SU-DHL-6 (cell line): ENCODE results near the gene OMP.

Source experiments
- H2AFZ ChIP-seq: fragments of 200-600 bp; sonication (generic); 2 replicates; pipeline ENCODE4 v1.6.1; 2014; ENCODE audit warnings: low read depth, mild to moderate bottlenecking, moderate library complexity, mixed read lengths, antibody characterized with exemption, low read length; ENCODE audit not compliant: severe bottlenecking
- H3F3A ChIP-seq: fragments of 200-600 bp; shearing (Covaris generic); 2 replicates; pipeline ENCODE4 v1.6.0; 2016; ENCODE audit warnings: antibody characterized with exemption, mild to moderate bottlenecking; ENCODE audit not compliant: insufficient read depth
- H3K27ac ChIP-seq: fragments of 200-600 bp; sonication (generic); 2 replicates; pipeline ENCODE4 v1.5.1; 2016; ENCODE audit warnings: low read depth, mild to moderate bottlenecking, low read length, moderate library complexity, mixed read lengths
- H3K27me3 ChIP-seq: fragments of 200-600 bp; sonication (generic), shearing (Covaris generic); 2 replicates; pipeline ENCODE4 v1.6.0; 2014; ENCODE audit warnings: mild to moderate bottlenecking, low read length
- H3K36me3 ChIP-seq: fragments of 200-600 bp; sonication (generic); 2 replicates; pipeline ENCODE4 v1.6.1; 2014; ENCODE audit warnings: mild to moderate bottlenecking, low read length, mixed read lengths
- H3K4me2 ChIP-seq: fragments of 300-600, 200-600 bp; shearing (Covaris generic), sonication (generic); 2 replicates; pipeline ENCODE4 v1.6.0; 2014; ENCODE audit warnings: low read length, low read depth, mild to moderate bottlenecking; ENCODE audit not compliant: poor library complexity, severe bottlenecking
- H3K4me3 ChIP-seq: fragments of 200-600 bp; sonication (generic); 2 replicates; pipeline ENCODE4 v1.5.1; 2014; ENCODE audit warnings: antibody characterized with exemption, low read length, mild to moderate bottlenecking, mixed read lengths; ENCODE audit not compliant: insufficient read depth, poor library complexity, severe bottlenecking
- H3K79me2 ChIP-seq: fragments of 200-600 bp; sonication (generic); 2 replicates; pipeline ENCODE4 v1.6.1; 2014; ENCODE audit warnings: mild to moderate bottlenecking, low read length, moderate library complexity; ENCODE audit not compliant: insufficient read depth
- H3K9ac ChIP-seq: fragments of 200-600 bp; sonication (generic); 2 replicates; pipeline ENCODE4 v1.7.0; 2014; ENCODE audit warnings: mild to moderate bottlenecking, low read length
- H3K9me2 ChIP-seq: fragments of 200-600 bp; sonication (generic); replicated peaks from 2 replicates; pipeline ENCODE4 v1.6.1; 2014; ENCODE audit warnings: low read length; ENCODE audit not compliant: insufficient read depth
- H3K9me3 ChIP-seq: fragments of 200-600 bp; sonication (generic); 2 replicates; pipeline ENCODE4 v1.6.1; 2014; ENCODE audit warnings: low read length, mixed read lengths; ENCODE audit not compliant: insufficient read depth
- H4K20me1 ChIP-seq: fragments of 200-600 bp; sonication (generic); 2 replicates; pipeline ENCODE4 v1.6.1; 2014; ENCODE audit warnings: low read depth, mild to moderate bottlenecking, antibody characterized with exemption, low read length, moderate library complexity, mixed read lengths
- CTCF ChIP-seq: fragments of 200-600 bp; sonication (generic); IDR thresholded peaks from one replicate; pipeline ENCODE4 v1.5.1; 2017; ENCODE audit warnings: antibody characterized with exemption, mild to moderate bottlenecking, low read length, moderate library complexity; ENCODE audit not compliant: insufficient read depth, poor library complexity, severe bottlenecking
- EZH2phosphoT487 ChIP-seq: fragments of 200-600 bp; sonication (generic), shearing (Covaris generic); conservative IDR thresholded peaks from 2 replicates; pipeline ENCODE4 v1.6.1; 2018; ENCODE audit warnings: mild to moderate bottlenecking, antibody characterized with exemption, low read length, moderate library complexity, mixed read lengths

The OMP gene

GRCh38 chr11:77057938-77058474 is 44.6 kb upstream of the OMP start:
- Histone ChIP-seq H3K79me2 (no peaks in the 10 kb centered on the region), H3K36me3 (no peaks in the 10 kb centered on the region), H3K27me3 (no peaks in the 10 kb centered on the region), H3K4me3 (no peak overlapping the region), H3K9ac (no peak overlapping the region), H3K4me2 (no peak overlapping the region), H2AFZ (no peak overlapping the region), H4K20me1 (no peaks in the 10 kb centered on the region), H3K9me2 (no peaks in the 10 kb centered on the region), H3K9me3 (peaks cover 6% of the 10 kb centered on the region; the same call in 1 of the 2 replicates), H3F3A (no peaks in the 10 kb centered on the region), H3K27ac (no peak overlapping the region)
- TF ChIP-seq EZH2phosphoT487 = no peak
- TF ChIP-seq CTCF = no peak

DNA sequence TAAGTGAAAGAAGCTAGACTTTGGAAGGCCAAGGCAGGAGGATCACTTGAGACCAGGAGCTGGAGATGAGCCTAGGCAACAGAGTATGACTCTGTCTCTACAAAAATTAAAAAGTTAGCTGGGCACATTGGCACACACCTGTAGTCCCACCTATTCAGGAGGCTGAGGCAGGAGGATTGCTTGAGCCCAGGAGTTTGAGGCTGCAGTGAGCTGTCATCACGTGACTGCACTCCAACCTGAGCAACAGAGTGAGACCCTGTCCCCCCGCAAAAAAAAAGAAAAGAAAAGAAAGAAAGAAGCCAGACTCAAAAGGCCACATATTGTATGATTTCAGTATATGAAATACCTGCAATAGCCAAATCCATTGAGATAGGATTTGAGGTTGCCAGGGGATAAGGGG is 43.7 kb upstream of the OMP start:
- TF ChIP-seq CTCF = no peak
- H3K27me3 ChIP-seq = no peaks in the 10 kb centered on the region
- H3K9me2 ChIP-seq = no peaks in the 10 kb centered on the region
- no peak overlapping the region for H3K9ac ChIP-seq
- no peak overlapping the region for H3K4me3 ChIP-seq
- no peaks in the 10 kb centered on the region for H3K79me2 ChIP-seq
- H3K36me3 ChIP-seq = no peaks in the 10 kb centered on the region
- no peak overlapping the region for H3K27ac ChIP-seq
- H3F3A ChIP-seq = no peaks in the 10 kb centered on the region
- H3K9me3 ChIP-seq = peaks cover 6% of the 10 kb centered on the region; the same call in 1 of the 2 replicates
- no peak overlapping the region for H2AFZ ChIP-seq
- no peaks in the 10 kb centered on the region for H4K20me1 ChIP-seq
- no peak overlapping the region for H3K4me2 ChIP-seq

- H3K27me3 ChIP-seq = no peaks in the 10 kb centered on the region
- H3K9me3 ChIP-seq = peaks cover 6% of the 10 kb centered on the region; the same call in 1 of the 2 replicates
- H3K36me3 ChIP-seq = no peaks in the 10 kb centered on the region
- H3K79me2 ChIP-seq = no peaks in the 10 kb centered on the region
- no peak overlapping the region for H2AFZ ChIP-seq
- H3F3A ChIP-seq = no peaks in the 10 kb centered on the region
- H3K9me2 ChIP-seq = no peaks in the 10 kb centered on the region
- H4K20me1 ChIP-seq = no peaks in the 10 kb centered on the region
- no peak overlapping the region for H3K9ac ChIP-seq
- H3K4me2 ChIP-seq = no peak overlapping the region
- TF ChIP-seq CTCF = no peak
- no peak for TF ChIP-seq EZH2phosphoT487
- H3K27ac ChIP-seq = no peak overlapping the region
- H3K4me3 ChIP-seq = no peak overlapping the region
Measured at GRCh38 chr11:77059806-77060205, 42.8 kb upstream of the OMP start.
